ENCODE data around the gene SYTL3.

DNA sequence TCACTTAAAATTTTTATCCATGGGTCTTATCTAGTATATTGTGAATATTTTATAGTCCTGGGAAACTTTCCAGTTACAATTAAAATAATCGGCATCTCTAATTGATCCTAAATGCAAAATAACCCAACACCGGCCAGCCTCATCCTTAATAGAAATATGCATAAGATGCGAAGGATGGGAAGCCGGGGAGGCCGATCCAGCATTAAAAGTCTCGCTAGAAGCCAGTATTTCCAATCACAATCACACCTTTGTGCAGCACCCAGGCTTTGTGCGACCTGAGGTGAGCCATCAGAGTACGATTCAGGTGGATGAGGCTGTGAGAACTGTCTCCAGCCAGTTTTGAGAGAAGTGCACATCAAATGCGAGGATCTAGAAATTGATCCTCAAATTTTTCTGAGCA is 104.0 kb downstream of the SYTL3 start:
- no peak for TF ChIP-seq POLR2AphosphoS5 (IDR thresholded peaks at IDR 0.05; ENCODE audit: low read depth, low read length)
- no peak for TF ChIP-seq POLR2A (IDR thresholded peaks at IDR 0.05; ENCODE audit: low read depth, low read length)
- TF ChIP-seq TAF1 (IDR thresholded peaks at IDR 0.05; ENCODE audit: borderline replicate concordance, low read depth, low read length) = no peak

Data from GM12892 (cell line).